Spleen (tissue), 11 donors: ENCODE data around the gene INHA. TPM values are rescaled to one million over a fixed set of nuclear protein-coding genes. Genes with fewer than 3 reads are reported as not detected.

Experiments used
- DNase-seq: peaks from one replicate; pipeline ENCODE4 v3.0.0-alpha.2; 2020
- H3K27ac ChIP-seq, 8 donors: fragments of 200-600 bp; sonication (generic) in 7 of 8; 1 replicate in 4 of 8; 2 replicates in 4 of 8; pipeline versions ENCODE4 v1.5.0 to v1.8.0; 2016 to 2021; ENCODE audit warnings: inconsistent platforms in 4 of 8, mild to moderate bottlenecking in 4 of 8, moderate library complexity in 1 of 8
- H3K27me3 ChIP-seq, 7 donors: fragments of 200-600 bp; sonication (generic) in 6 of 7; replicated peaks in 1 of 7; 1 replicate in 4 of 7; 2 replicates in 3 of 7; pipeline versions ENCODE4 v1.5.0 to v1.8.0; 2016 to 2021; ENCODE audit warnings: inconsistent platforms in 3 of 7, mild to moderate bottlenecking in 1 of 7
- H3K36me3 ChIP-seq, 6 donors: fragments of 200-600 bp; sonication (generic) in 5 of 6; 1 replicate in 4 of 6; 2 replicates in 2 of 6; pipeline versions ENCODE4 v1.5.0 to v1.8.0; 2016 to 2021; ENCODE audit warnings: inconsistent platforms in 2 of 6
- H3K4me1 ChIP-seq, 6 donors: fragments of 200-600 bp; sonication (generic) in 5 of 6; 1 replicate in 3 of 6; 2 replicates in 3 of 6; pipeline versions ENCODE4 v1.5.0 to v1.8.0; 2016 to 2021; ENCODE audit warnings: inconsistent platforms in 3 of 6
- H3K4me3 ChIP-seq, 8 donors: fragments of 200-600 bp; sonication (generic) in 7 of 8; 1 replicate in 4 of 8; 2 replicates in 4 of 8; pipeline versions ENCODE4 v1.5.0 to v1.8.0; 2016 to 2021; ENCODE audit warnings: inconsistent platforms in 4 of 8, mild to moderate bottlenecking in 4 of 8, moderate library complexity in 2 of 8
- H3K9me3 ChIP-seq, 8 donors: fragments of 200-600 bp; sonication (generic) in 7 of 8; 1 replicate in 4 of 8; 2 replicates in 4 of 8; pipeline versions ENCODE4 v1.5.0 to v1.8.0; 2016 to 2021; ENCODE audit warnings: inconsistent platforms in 4 of 8
- CTCF ChIP-seq, 11 experiments: fragments of 200-600 bp in 7 of 11; fragments of 450-650 bp in 4 of 11; sonication (generic) in 4 of 11; IDR thresholded peaks in 8 of 11; conservative IDR thresholded peaks in 3 of 11; 1 replicate in 7 of 11; 2 replicates in 4 of 11; pipeline versions ENCODE4 v1.4.0 to v1.8.0; 2016 to 2021; ENCODE audit warnings: antibody characterized with exemption in 11 of 11, inconsistent platforms in 4 of 11, mild to moderate bottlenecking in 1 of 11
- POLR2A ChIP-seq, 3 donors: fragments of 450-650 bp; IDR thresholded peaks; one replicate each; pipeline ENCODE4 v1.5.1; 2017; ENCODE audit warnings: antibody characterized with exemption in 3 of 3, mild to moderate bottlenecking in 1 of 3
- POLR2AphosphoS5 ChIP-seq, 3 donors: sonication (generic); formaldehyde crosslinking; IDR thresholded peaks; one replicate each; pipeline ENCODE4 v1.5.1; 2017; ENCODE audit warnings: antibody characterized with exemption in 3 of 3
- WGBS, 5 donors: extraction: QIAGEN DNeasy Blood & Tissue Kit in 3 of 5; methylation state at CpG; one replicate each; pipeline versions ENCODE4 v1.1.5 to v1.1.7; 2013 to 2018; 5-methylcytosine and 5-hydroxymethylcytosine counted together
- intact Hi-C: fragments of 100-400 bp; cut with DNase I; formaldehyde crosslinking; loops from one replicate; pipeline ENCODE4 v1.15.0; 2023; ENCODE audit warnings: low total_unique reads
- polyA plus RNA-seq, 3 donors: library from polyadenylated mRNA; stranded (reverse); fragments of 200-250 nt; gene quantifications; one replicate each; pipeline ENCODE4 v1.2.1, GENCODE V29; 2013
- total RNA-seq, 7 donors: library from RNA; depleted of rRNA in 3 of 7; stranded (reverse); fragments of >200 nt in 3 of 7; fragmentation: NEBNext Ultra II Directional in 4 of 7; extraction: Animal tissue kit (Norgen Biotek cat#: 25700) in 4 of 7; gene quantifications; one replicate each; pipeline versions ENCODE4 v1.1.0 to v1.2.1, GENCODE V29; 2016 to 2021
- donor health status: healthy with polysubstance abuse.
- donor health status: DM: no; HTN: no; CAD: no; lungs with moderate emphysema.
- donor health status: DM: no; HTN: no; CAD: no.
- donor health status: Bipolar disorder and iron deficiency.
- donor health status: healthy.
- donor health status: DM: no; HTN: no; CAD: no.
- donor health status: DM: yes; HTN: yes; CAD: no.

Gene INHA
- total and polyA plus RNA-seq, 10 donors: 0.08 to 0.46 (median 0.31) TPM; not detected in 6

GRCh38 chr2:219608399-219608964 lies 36.4 kb downstream of the INHA start:
- Histone ChIP-seq H3K4me1 (peaks cover 0 to 25% (median 14%) of the 10 kb centered on the region in 6 donors), H3K27ac (no peak overlapping the region), H3K27me3 (no peaks in the 10 kb centered on the region), H3K4me3 (no peak overlapping the region), H3K9me3 (no peaks in the 10 kb centered on the region), H3K36me3 (peaks cover 0 to 95% (median 62%) of the 10 kb centered on the region in 6 donors)
- TF ChIP-seq POLR2A (IDR thresholded peaks at IDR 0.05) (no peak), CTCF (IDR thresholded peaks at IDR 0.05 in 8 of 11, conservative IDR thresholded peaks at IDR 0.05 in 3 of 11) (no peak), POLR2AphosphoS5 (IDR thresholded peaks at IDR 0.05) (no peak)
- intact Hi-C loops: no loop called here
- DNase-seq: peak; percentile 46
- 83 to 96% (median 87%) methylated on average over 13 to 15 of the region's 15 CpGs for WGBS, 5 donors

GRCh38 chr2:219609149-219609750 lies 37.1 kb downstream of the INHA start:
- Histone ChIP-seq H3K27me3 (no peaks in the 10 kb centered on the region), H3K36me3 (peaks cover 0 to 95% (median 67%) of the 10 kb centered on the region in 6 donors), H3K9me3 (no peaks in the 10 kb centered on the region), H3K27ac (no peak overlapping the region), H3K4me1 (peaks cover 0 to 17% (median 6%) of the 10 kb centered on the region in 6 donors), H3K4me3 (no peak overlapping the region)
- 87 to 90% (median 88%) methylated on average over 12 to 13 of the region's 13 CpGs for WGBS, 5 donors
- TF ChIP-seq POLR2AphosphoS5 (IDR thresholded peaks at IDR 0.05) (no peak), POLR2A (IDR thresholded peaks at IDR 0.05) (no peak), CTCF (IDR thresholded peaks at IDR 0.05 in 8 of 11, conservative IDR thresholded peaks at IDR 0.05 in 3 of 11) (no peak)
- no peak for DNase-seq
- intact Hi-C loops: no loop called here

- peaks cover 0 to 13% (median 6%) of the 10 kb centered on the region in 6 donors for H3K4me1 ChIP-seq
- H3K9me3 ChIP-seq: no peaks in the 10 kb centered on the region
- WGBS, 5 donors: 94 to 100% (median 95%) methylated on average over 7 to 9 of the region's 9 CpGs
- intact Hi-C loops: no loop called here
- DNase-seq: peak; percentile 74
- no peak overlapping the region for H3K4me3 ChIP-seq
- TF ChIP-seq CTCF (IDR thresholded peaks at IDR 0.05 in 8 of 11, conservative IDR thresholded peaks at IDR 0.05 in 3 of 11) (no peak), POLR2A (IDR thresholded peaks at IDR 0.05) (no peak), POLR2AphosphoS5 (IDR thresholded peaks at IDR 0.05) (no peak)
- H3K27me3 ChIP-seq: no peaks in the 10 kb centered on the region
- no peak overlapping the region for H3K27ac ChIP-seq
- H3K36me3 ChIP-seq: peaks cover 0 to 95% (median 78%) of the 10 kb centered on the region in 6 donors
Measured at GRCh38 chr2:219611306-219611705, 39.2 kb downstream of the INHA start.

GRCh38 chr2:219611866-219612576 lies 39.9 kb downstream of the INHA start:
- intact Hi-C loops: no loop called here
- no peaks in the 10 kb centered on the region for H3K27me3 ChIP-seq
- peaks cover 0 to 13% (median 6%) of the 10 kb centered on the region in 6 donors for H3K4me1 ChIP-seq
- H3K9me3 ChIP-seq: no peaks in the 10 kb centered on the region
- TF ChIP-seq POLR2AphosphoS5 (IDR thresholded peaks at IDR 0.05): no peak
- TF ChIP-seq CTCF (IDR thresholded peaks at IDR 0.05 in 8 of 11, conservative IDR thresholded peaks at IDR 0.05 in 3 of 11): no peak
- TF ChIP-seq POLR2A (IDR thresholded peaks at IDR 0.05): no peak
- no peak overlapping the region for H3K4me3 ChIP-seq
- H3K27ac ChIP-seq: no peak overlapping the region
- peak; percentile 56 for DNase-seq
- peaks cover 0 to 95% (median 74%) of the 10 kb centered on the region in 6 donors for H3K36me3 ChIP-seq
- WGBS, 5 donors: 67 to 85% (median 81%) methylated on average over 6 to 12 of the region's 12 CpGs
